ENCODE data around the gene TMED5.

Gene TMED5

DNA sequence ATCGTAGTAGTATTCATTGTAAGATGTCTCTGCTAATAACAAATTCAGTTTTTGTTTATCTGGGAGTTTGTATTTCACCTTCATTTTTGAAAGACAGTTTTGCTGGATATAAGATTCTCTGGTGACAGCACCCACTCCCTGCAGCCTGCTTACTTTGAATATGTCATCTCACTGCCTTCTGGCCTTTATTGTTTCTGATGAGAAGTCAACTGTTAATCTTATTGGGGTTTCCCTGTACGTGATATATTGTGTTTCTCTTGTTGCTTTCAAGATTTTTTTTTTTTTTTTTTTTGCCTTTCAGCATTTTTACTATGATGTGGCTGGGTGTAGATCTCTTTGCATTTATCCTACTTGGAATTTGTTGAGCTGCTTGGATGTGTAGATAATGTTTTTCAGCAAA lies 71.9 kb downstream of the TMED5 start:
- Histone ChIP-seq H3K27ac (ENCODE audit: low read depth, low read length) (no peak overlapping the region), H3K9ac (ENCODE audit: low read length) (no peak overlapping the region), H3K27me3 (ENCODE audit: control insufficient read depth, insufficient read depth, low read length) (no peaks in the 10 kb centered on the region), H3K4me1 (ENCODE audit: control insufficient read depth, insufficient read depth, low read length) (peaks cover 3% of the 10 kb centered on the region), H3K4me3 (ENCODE audit: low read length) (no peak overlapping the region), H3K36me3 (ENCODE audit: control insufficient read depth, insufficient read depth, low read length) (no peaks in the 10 kb centered on the region)

DNA sequence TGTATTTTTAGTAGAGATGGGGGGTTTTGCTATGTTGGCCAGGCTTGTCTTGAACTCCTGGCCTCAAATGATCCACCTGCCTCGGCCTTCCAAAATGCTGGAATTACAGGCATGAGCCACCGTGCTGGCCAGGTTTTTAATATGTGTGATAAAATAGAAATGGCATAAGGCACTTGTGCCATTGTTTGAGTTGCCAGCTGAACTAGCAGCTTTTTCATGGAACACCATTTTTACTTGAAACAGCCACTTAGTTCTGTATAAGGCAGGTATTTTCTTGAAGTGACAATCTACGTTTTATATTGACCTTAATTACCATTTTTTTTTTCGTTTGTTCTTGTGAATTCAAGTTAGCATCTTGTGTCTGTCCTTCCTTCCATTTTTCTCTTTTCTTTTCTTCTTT lies 72.8 kb downstream of the TMED5 start:
- H3K9ac ChIP-seq (ENCODE audit: low read length): no peak overlapping the region

DNA sequence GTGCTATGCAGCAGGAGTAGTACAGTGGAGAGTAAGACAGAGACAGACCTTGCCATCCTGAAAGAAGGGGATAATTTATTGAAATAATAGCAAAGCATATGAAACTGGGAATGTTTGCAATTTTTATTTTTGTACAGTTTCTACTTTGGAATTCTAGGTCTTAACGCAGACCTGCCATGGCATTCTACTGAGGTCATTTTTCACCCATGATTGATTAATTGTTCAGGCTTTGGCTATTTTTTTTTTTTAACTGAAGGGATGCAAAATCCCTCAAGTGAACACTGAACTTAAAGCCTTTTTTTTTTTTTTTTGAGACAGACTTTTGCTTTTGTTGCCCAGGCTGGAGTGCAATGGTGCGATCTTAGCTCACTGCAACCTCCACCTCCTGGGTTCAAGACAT lies 74.0 kb downstream of the TMED5 start:
- no peaks in the 10 kb centered on the region for H3K36me3 ChIP-seq (ENCODE audit: control insufficient read depth, insufficient read depth, low read length)
- H3K9ac ChIP-seq (ENCODE audit: low read length): no peak overlapping the region
- H3K27me3 ChIP-seq (ENCODE audit: control insufficient read depth, insufficient read depth, low read length): no peaks in the 10 kb centered on the region
- H3K27ac ChIP-seq (ENCODE audit: low read depth, low read length): no peak overlapping the region
- peaks cover under 1% of the 10 kb centered on the region for H3K4me1 ChIP-seq (ENCODE audit: control insufficient read depth, insufficient read depth, low read length)
- H3K4me3 ChIP-seq (ENCODE audit: low read length): no peak overlapping the region

More for the DNA sequence above, 72.8 kb downstream of the TMED5 start:
- Histone ChIP-seq H3K27me3 (ENCODE audit: control insufficient read depth, insufficient read depth, low read length) (no peaks in the 10 kb centered on the region), H3K4me3 (ENCODE audit: low read length) (no peak overlapping the region), H3K36me3 (ENCODE audit: control insufficient read depth, insufficient read depth, low read length) (no peaks in the 10 kb centered on the region), H3K27ac (ENCODE audit: low read depth, low read length) (no peak overlapping the region), H3K4me1 (ENCODE audit: control insufficient read depth, insufficient read depth, low read length) (peaks cover 3% of the 10 kb centered on the region)

DNA sequence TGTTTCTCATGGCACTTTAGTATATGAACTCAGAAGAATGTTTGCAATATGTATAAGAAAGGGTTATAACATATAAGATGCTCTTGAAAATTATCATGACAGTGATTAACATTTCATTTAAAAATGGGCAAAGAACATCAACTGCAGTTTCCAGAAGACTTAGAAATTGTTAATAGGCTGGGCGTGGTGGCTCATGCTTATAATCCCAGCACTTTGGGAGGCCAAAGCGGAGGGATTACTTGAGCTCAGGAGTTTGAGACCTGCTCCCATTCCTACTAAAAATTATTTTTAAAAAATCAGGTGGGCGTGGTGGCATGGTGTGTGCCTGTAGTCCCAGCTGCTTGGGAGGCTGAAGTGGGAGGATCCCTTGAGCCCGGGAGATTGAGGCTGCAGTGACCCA lies 78.1 kb downstream of the TMED5 start:
- H3K9ac ChIP-seq (ENCODE audit: low read length): no peak overlapping the region
- no peaks in the 10 kb centered on the region for H3K4me1 ChIP-seq (ENCODE audit: control insufficient read depth, insufficient read depth, low read length)
- no peak overlapping the region for H3K4me3 ChIP-seq (ENCODE audit: low read length)
- no peaks in the 10 kb centered on the region for H3K27me3 ChIP-seq (ENCODE audit: control insufficient read depth, insufficient read depth, low read length)
- no peak overlapping the region for H3K27ac ChIP-seq (ENCODE audit: low read depth, low read length)
- no peaks in the 10 kb centered on the region for H3K36me3 ChIP-seq (ENCODE audit: control insufficient read depth, insufficient read depth, low read length)
